HG03521 (cell line): ENCODE measurements around the gene MDH1.
"Not testable (repeated sequence)": the region's sequence is repeated elsewhere in the genome, so short reads cannot be mapped to it uniquely, and the experiment has no call there.

Experiments
- ATAC-seq: cut with Tn5 transposase; IDR thresholded peaks from one replicate; pipeline ENCODE4 v1.9.1; 2021; ENCODE audit warnings: mild to moderate bottlenecking, moderate library complexity; ENCODE audit not compliant: unreplicated experiment

The MDH1 gene

DNA sequence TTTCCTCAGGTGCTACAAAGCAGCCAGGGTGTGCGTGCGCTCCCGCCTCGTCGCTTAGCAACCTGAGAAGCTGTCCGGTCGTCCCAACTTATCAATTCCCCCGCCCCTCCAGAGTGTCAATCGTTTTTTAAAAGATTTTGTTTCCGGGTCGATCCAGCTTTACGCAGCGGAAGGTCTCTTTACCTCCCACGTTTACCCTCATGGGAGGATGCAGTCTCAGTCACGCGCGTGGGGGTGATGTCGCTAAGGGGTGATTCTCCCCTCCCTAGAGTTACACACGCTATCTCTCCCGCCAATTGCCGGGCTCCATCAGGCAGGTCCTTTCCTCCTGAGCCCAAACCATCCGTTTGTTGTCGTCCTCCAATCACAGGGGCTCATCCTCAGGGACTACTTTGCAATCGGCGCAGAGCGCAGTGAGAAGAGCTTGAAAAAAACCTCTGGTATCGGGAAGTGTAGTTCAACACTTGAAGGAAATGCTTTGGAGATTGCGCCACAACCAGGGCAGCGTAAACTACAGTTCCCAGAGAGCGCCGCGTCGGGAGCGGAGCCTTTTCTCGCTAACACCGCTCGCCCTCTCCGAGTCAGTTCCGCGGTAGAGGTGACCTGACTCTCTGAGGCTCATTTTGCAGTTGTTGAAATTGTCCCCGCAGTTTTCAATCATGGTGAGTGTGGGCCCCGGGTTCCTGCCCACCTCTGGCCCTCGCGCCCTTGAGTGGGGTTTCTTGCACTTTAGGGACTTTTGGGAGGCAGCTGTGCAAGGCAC is at the start of gene MDH1, which contains the start of gene WDPCP:
Gene MDH1, plus strand, starts transcription at position 579 of the 763 bp plus-strand sequence. Its CDS starts 81 bp downstream, at position 660.
Gene WDPCP, minus strand, starts transcription at position 93 of the 763 bp plus-strand sequence. CDS start 206 bp downstream, outside the sequence.
- ATAC-seq = peak; percentile 82

DNA sequence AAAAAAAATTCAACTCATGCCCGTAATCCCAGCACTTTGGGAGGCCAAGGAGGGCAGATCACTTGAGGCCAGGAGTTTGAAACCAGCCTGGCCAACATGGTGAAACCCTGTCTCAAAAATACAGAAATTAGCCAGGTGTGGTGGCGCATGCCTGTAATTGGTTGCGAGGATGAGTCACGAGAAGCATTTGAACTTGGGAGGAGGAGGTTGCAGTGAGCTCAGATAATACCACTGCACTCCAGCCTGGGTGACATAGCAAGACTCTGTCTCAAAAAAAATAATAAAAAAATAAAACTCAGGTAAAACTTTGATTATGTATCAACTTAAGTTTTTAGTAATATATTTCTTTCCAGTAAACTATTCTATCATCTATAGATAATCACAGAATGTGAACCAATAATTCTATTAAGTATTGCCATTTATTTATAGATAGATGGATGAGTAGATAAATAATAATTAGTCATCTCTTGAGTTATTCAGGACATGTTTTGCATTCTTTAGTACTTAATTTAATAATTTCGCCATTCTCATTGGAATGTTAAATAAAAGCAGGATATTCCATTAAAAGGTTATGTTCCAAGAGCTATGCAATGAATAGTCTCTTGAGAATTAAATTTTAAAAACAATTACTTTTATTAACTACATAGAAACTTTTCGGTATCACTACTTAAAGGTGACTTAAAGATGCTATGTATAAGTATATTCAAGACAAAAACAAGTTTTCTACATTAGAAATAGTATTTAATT is 49.2 kb upstream of the MDH1 start:
- no peak for ATAC-seq

DNA sequence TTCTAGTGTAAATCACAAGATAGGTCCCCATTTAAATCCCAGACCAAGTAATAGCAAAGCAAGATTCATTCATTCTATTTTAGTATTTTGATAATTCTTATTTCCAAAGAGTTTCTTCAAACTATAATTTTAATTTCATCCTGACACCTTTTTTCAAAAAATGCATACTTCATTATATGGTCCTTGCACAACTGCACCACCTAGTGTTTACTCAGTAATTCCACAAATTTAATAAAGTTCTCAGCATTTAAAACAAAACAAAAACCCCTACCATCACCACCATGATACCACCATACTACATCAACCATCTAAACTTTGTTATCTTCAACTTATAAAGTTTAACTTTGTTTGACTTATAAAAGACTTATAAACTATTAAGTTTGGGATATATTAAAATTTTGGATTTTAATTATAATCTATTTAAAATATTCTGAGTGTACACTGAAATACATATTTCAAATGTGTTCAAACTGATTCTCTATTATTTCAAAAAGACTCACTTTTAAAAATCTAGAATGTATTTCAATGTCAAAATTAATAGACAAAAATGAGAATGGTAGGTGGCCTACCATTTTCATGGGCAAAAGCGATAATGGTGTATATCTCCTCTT is 44.6 kb upstream of the MDH1 start:
- ATAC-seq = no peak

DNA sequence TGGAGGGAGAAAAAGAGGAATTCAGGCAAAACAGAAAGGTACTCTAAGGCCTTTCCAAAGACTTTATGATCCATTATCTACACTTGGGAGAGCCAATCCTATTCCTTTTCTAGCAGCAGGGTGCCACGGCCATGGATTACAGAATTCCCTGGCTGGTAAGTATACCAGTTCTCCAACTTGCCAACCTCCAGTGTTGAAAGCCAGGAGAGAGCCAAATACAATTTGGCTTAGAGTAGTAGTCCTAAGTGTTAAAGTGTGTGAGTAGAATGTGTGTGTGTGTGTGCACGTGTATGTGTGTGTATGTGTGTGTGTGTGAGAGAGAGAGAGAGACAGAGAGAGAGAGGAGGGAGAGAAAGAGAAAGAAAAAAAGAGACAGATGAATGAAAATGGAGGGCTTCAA is 43.7 kb upstream of the MDH1 start:
- no peak for ATAC-seq

DNA sequence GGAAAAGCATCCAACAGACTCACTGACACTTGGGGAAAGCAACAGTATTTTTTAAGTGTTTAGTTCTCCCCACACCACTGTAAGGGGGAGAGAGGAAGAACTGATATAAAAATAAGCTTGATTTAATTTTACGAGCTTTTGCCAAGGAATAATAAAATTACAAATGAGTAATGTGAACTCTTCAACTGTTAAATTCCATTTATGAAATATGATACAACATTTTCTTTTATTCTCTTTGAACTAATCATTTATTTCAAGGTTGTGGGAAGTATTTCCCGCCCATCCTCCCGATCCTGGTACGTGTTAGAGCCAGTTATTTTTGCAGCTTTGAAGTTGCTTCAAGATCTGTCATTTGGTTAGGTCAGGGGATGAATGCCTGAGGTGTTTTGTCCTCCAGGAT is 35.7 kb upstream of the MDH1 start:
- ATAC-seq = no peak

GRCh38 chr2:63555299-63555698 is 33.5 kb upstream of the MDH1 start:
- no peak for ATAC-seq

DNA sequence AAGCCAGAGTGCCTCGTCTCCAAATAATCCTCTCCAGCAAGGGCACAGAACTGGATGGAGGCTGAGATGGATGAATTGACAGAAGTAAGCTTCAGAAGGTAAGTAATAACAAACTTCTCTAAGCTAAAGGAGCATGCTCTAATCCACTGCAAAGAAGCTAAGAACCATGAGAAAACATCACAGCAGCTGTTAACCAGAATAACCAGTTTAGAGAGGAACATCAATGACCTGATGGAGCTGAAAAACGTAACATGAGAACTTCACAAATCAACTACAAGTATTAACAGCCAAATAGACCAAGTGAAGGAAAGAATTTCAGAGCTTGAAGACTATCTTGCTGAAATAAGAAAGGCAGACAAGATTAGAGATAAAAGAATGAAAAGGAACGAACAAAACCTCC is 32.8 kb upstream of the MDH1 start:
- ATAC-seq = no peak

DNA sequence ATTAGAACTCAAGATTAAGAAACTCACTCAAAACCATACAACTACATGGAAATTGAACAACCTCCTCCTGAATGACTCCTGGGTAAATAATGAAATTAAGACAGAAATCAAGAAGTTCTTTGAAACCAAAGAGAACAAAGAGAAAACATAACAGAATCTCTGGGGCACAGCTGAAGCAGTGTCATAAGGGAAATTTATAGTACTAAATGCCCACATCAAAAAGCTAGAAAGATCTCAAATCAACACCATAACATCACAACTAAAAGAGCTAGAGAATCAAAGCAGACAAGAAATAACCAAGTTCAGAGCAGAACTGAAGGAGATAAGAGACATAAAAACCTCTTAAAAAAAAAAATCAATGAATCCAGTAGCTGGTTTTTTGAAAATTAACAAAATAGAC is 30.9 kb upstream of the MDH1 start:
- ATAC-seq = not testable (repeated sequence)

- not testable (repeated sequence) for ATAC-seq
Observed at GRCh38 chr2:63558922-63559321, 29.8 kb upstream of the MDH1 start.

DNA sequence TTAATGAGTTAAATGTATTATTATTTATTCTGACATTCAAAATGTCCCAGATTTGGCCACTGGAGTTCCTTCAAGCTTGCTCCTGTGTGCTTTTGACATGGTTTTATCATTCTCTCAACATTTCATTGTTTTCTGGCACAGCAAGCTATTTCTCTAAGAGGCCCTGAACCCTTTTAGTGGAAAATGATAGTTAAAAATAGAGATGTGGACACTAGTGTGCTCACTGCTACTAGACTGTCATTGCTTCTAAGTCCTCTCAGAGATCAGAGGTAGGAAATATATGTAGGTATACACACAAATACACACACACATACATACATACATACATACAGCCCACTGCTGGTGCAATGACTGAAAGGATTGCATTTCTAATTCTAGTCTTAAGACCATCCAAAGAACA is 26.0 kb upstream of the MDH1 start:
- ATAC-seq = no peak

DNA sequence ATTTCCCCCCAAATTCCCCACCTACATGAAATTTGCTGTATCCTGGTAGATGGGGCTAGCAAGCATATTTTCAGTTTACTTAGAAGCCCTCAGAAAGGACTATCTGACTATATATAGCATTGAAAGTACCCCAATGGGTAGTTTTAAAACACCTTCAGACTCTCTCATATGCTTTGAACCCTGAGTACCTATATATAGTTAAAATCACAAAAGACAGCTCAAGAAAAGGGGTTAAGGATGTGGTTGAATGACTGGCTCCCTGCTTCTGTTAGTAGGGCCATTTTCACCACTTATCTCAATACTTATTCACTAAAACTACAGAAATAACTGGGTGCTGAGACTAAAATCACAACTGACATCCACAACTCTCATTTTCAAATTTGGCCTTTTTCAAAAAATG is 19.0 kb upstream of the MDH1 start:
- ATAC-seq = peak; percentile 53

DNA sequence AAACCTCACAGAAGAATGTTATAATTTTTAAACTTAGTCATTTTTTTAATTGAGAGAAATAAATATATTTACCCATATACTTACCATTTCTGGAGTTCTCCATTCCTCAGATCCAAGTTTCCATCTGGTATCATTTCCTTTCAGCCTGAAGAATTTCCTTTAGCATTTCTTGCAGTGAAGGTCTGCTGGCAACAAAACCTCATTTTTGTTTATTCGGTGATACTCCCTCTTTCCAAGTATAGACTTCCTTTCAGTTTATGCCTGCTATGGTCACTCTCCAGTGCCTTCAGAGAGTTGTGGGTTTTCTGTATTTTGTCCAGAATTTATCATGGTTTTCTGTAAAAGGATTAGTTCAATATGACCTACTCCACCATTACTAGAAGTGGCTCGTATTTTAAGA is 17.5 kb upstream of the MDH1 start:
- no peak for ATAC-seq

GRCh38 chr2:63572001-63572400 is 16.8 kb upstream of the MDH1 start:
- no peak for ATAC-seq

DNA sequence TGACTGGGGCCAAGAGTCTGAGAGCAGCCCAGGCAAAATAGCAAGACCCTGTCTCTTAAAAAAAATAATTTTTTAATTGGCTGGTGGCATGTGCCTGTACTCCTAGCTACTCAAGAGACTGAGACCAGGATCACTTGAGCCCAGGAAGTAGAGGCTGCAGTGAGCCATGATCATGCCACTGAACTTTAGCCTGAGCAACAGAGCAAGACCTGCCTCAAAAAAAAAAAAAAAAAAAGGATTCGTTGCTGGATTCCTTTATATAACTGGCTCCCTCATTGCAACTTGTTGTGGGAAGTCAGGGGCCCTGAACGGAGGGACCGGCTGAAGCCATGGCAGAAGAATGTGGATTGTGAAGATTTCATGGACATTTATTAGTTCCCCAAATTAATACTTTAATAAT is 15.7 kb upstream of the MDH1 start:
- ATAC-seq = not testable (repeated sequence)

GRCh38 chr2:63573726-63574345 is 14.9 kb upstream of the MDH1 start:
- ATAC-seq = not testable (repeated sequence)

DNA sequence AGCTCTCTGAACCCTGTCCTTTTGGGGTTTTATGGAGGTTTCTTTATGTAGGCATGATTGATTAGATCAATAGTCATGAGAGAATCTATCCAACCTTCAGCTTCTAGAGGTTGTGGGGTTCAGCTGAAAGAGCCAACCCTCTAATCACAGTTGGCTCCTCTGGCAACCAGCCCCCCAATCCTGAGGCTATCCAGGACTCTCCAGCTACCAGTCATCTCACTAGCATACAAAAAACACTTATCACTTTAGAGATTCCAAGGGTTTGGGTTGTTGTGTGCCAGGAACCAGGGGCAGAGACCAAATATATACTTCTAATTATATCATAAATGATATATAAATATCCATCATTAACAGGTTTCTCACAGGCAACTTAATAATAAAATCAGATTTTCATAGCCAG is 12.2 kb upstream of the MDH1 start:
- no peak for ATAC-seq

- ATAC-seq = no peak
Observed at GRCh38 chr2:63578767-63579166, 10.0 kb upstream of the MDH1 start.

- ATAC-seq = no peak
Observed at GRCh38 chr2:63580651-63581297, 8.0 kb upstream of the MDH1 start.

DNA sequence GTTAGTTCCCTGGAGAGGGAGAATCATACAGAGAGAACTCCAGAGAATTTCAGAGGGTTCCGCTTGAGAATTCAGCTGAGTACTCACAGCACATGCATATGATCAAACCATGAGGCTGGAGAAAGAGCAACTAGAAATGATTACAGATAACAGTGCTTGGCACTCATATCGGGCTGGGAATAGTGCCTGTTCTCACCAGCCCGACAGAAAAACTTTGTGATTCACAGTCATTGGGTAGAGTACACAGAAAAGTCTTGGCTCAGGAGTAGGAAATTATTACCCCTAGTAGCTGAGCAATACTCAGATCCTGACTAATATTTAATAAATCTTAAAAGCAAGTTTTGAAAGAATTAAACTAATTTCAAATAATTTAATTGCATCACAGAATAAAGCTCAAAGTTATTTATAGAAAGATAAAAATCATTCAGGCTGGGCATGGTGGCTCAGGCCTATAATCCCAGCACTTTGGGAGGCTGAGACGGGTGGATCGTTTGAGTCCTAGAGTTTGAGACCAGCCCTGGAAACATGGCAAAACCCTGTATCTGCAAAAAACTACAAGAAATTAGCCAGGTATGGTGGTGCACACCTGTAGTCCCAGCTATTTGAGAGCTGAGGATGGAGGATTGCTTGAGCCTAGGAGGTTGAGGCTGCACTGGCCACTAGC is 7.3 kb upstream of the MDH1 start:
- ATAC-seq = no peak

DNA sequence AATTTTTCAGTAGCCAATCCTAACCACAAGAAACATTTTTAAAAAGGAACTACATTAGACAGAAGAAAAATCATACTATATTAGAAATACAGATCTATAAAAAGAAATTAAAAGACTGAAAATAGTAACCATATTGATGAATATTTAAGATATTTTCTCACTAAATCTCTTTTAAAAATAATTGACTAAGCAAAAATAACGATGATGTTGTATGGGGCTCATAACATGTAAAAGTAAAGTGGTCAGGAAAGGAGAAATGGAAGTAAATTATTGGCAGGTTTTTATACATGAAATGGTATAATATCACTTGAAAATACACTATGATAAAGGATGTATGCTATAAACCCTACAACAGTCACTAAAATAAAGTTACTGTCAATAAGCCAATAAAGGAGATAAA is 5.9 kb upstream of the MDH1 start:
- no peak for ATAC-seq
